K562 (cell line): ENCODE data around the gene MICAL2. TPM values are rescaled to one million over a fixed set of nuclear protein-coding genes. Genes with fewer than 3 reads are reported as not detected.
A peak's percentile ranks its signal among the peaks of the same experiment; 100 is the strongest.

ENCODE experiments used
- ATAC-seq: fragments of 200-7000 bp; cut with Tn5 transposase; 3 replicates; pipeline ENCODE4 v1.9.1; 2020; ENCODE audit warnings: moderate library complexity
- BruUV-seq: library from RNA; stranded (reverse); fragments of 400-500 nt; replicated peaks from 2 replicates; lab custom pipeline; 2021; lab: Mats Ljungman, UMichigan
- CTCF ChIA-PET: fragments of 300-600 bp; formaldehyde crosslinking; extraction: SDS; loops from one replicate; lab custom pipeline; 2021; ENCODE audit warnings: low intra/inter-chr PET ratio; lab: Yijun Ruan, JAX
- POLR2A ChIA-PET: fragments of 300-600, 350-650 bp; sonication (Branson Sonifier 250); formaldehyde crosslinking; extraction: SDS; loops from one replicate; lab custom pipeline; 2021; ENCODE audit warnings: antibody characterized with exemption, inconsistent platforms; lab: Yijun Ruan, JAX
- DNase-seq, 4 experiments: peaks; one replicate each; pipeline versions ENCODE4 v3.0.0 to v3.0.0-alpha.2; 2011 to 2018; ENCODE audit warnings: low spot score in 3 of 4, mixed read lengths in 3 of 4; ENCODE audit errors: extremely low read depth in 1 of 4
- FAIRE-seq: peaks from 2 replicates; lab custom pipeline; 2011; peaks lifted over from hg19 to GRCh38; lab: Jason Lieb, UNC
- H2AFZ ChIP-seq: 2 replicates; pipeline ENCODE4 v1.6.0; 2011; ENCODE audit warnings: low read depth, low read length, control low read depth, inconsistent platforms
- H3K27ac ChIP-seq: fragments of 200-600 bp; 3 replicates; pipeline ENCODE4 v1.8.0; 2011; ENCODE audit warnings: low read depth, mild to moderate bottlenecking, control low read depth, inconsistent platforms, low read length, moderate library complexity, mixed read lengths; ENCODE audit errors: extremely low read depth
- H3K27me3 ChIP-seq, 2 experiments: fragments of 300-600 bp in 1 of 2; 2 replicates in 1 of 2; 3 replicates in 1 of 2; pipeline versions ENCODE4 v1.6.0 to v1.8.0; 2011; ENCODE audit warnings: inconsistent platforms in 2 of 2, low read length in 2 of 2, mild to moderate bottlenecking in 1 of 2, mixed read lengths in 1 of 2, moderate library complexity in 1 of 2; ENCODE audit not compliant: control insufficient read depth in 2 of 2, insufficient read depth in 2 of 2
- H3K36me3 ChIP-seq: fragments of 300-600 bp; 3 replicates; pipeline ENCODE4 v1.8.0; 2011; ENCODE audit warnings: mild to moderate bottlenecking, low read length, inconsistent platforms; ENCODE audit not compliant: control insufficient read depth, insufficient read depth
- H3K4me1 ChIP-seq, 2 experiments: fragments of 200-600 bp in 1 of 2; replicated peaks in 1 of 2; 2 replicates in 1 of 2; 3 replicates in 1 of 2; pipeline versions ENCODE4 v1.5.1 to v1.8.0; 2011; ENCODE audit warnings: inconsistent platforms in 2 of 2, low read length in 2 of 2, mild to moderate bottlenecking in 1 of 2, mixed read lengths in 1 of 2, moderate library complexity in 1 of 2; ENCODE audit not compliant: control insufficient read depth in 2 of 2, insufficient read depth in 2 of 2
- H3K4me2 ChIP-seq: 2 replicates; pipeline ENCODE4 v1.6.1; 2011; ENCODE audit warnings: low read length, control low read depth, inconsistent platforms, mixed read lengths; ENCODE audit not compliant: insufficient read depth
- H3K4me3 ChIP-seq: fragments of 200-600 bp; sonication (generic), shearing (Covaris generic); 2 replicates; pipeline ENCODE4 v1.5.1; 2016; ENCODE audit warnings: control low read depth, inconsistent platforms
- H3K79me2 ChIP-seq: fragments of 200-600 bp; 3 replicates; pipeline ENCODE4 v1.8.0; 2011; ENCODE audit warnings: low read length, inconsistent platforms; ENCODE audit not compliant: control insufficient read depth, insufficient read depth
- H3K9ac ChIP-seq, 2 experiments: 2 replicates each; pipeline versions ENCODE4 v1.6.0 to v1.6.1; 2011; ENCODE audit warnings: low read depth in 2 of 2, low read length in 2 of 2, control low read depth in 1 of 2, inconsistent platforms in 1 of 2, mild to moderate bottlenecking in 1 of 2, mixed read lengths in 1 of 2; ENCODE audit not compliant: insufficient read depth in 1 of 2
- H3K9me1 ChIP-seq: one replicate; pipeline ENCODE4 v1.6.0; 2011; ENCODE audit warnings: inconsistent platforms, mild to moderate bottlenecking, low read length, moderate library complexity; ENCODE audit not compliant: control insufficient read depth, insufficient read depth
- H3K9me3 ChIP-seq: replicated peaks from 2 replicates; pipeline ENCODE4 v1.5.1; 2011; ENCODE audit warnings: low read depth, low read length, inconsistent platforms; ENCODE audit not compliant: control insufficient read depth, insufficient read depth
- H4K20me1 ChIP-seq: replicated peaks from 2 replicates; pipeline ENCODE4 v1.6.1; 2011; ENCODE audit warnings: low read length, inconsistent platforms, mixed read lengths; ENCODE audit not compliant: control insufficient read depth, insufficient read depth
- BHLHE40 ChIP-seq: IDR thresholded peaks from 2 replicates; pipeline ENCODE4 v1.6.1; 2011; ENCODE audit warnings: low read length, improper control_type of control experiment
- CREBBP ChIP-seq: IDR thresholded peaks from one replicate; pipeline ENCODE4 v1.6.1; 2012; ENCODE audit warnings: low read depth, mild to moderate bottlenecking, control low read depth, inconsistent platforms, low read length
- FOXO4 ChIP-seq: fragments of 450-650 bp; formaldehyde crosslinking; IDR thresholded peaks from 2 replicates; pipeline ENCODE4 v1.4.0; 2020; ENCODE audit warnings: mild to moderate bottlenecking, moderate library complexity
- MLLT1 ChIP-seq, 2 experiments: fragments of 450-650 bp; IDR thresholded peaks; 2 replicates each; pipeline ENCODE4 v1.6.1; 2016
- MYNN ChIP-seq, 2 experiments: sonication (generic); formaldehyde crosslinking in 1 of 2; IDR thresholded peaks; 2 replicates each; pipeline versions ENCODE4 v1.5.0 to v1.6.1; 2016 to 2020; ENCODE audit warnings: antibody characterized with exemption in 1 of 2, missing genetic modification reagents in 1 of 2
- NCOA6 ChIP-seq: fragments of 450-650 bp; IDR thresholded peaks from 2 replicates; pipeline ENCODE4 v1.6.1; 2017; ENCODE audit warnings: mild to moderate bottlenecking
- NFATC3 ChIP-seq: fragments of 450-650 bp; IDR thresholded peaks from 2 replicates; pipeline ENCODE4 v1.6.1; 2017; ENCODE audit warnings: mild to moderate bottlenecking
- SMARCA5 ChIP-seq: fragments of 450-650 bp; IDR thresholded peaks from 2 replicates; pipeline ENCODE4 v1.6.1; 2016
- TFE3 ChIP-seq: fragments of 450-650 bp; formaldehyde crosslinking; IDR thresholded peaks from 2 replicates; pipeline ENCODE4 v1.4.0; 2020; ENCODE audit warnings: mild to moderate bottlenecking, mixed read lengths
- THRAP3 ChIP-seq: fragments of 450-650 bp; IDR thresholded peaks from 2 replicates; pipeline ENCODE4 v1.6.1; 2016; ENCODE audit warnings: mild to moderate bottlenecking, inconsistent platforms, borderline replicate concordance
- ZNF121 ChIP-seq: sonication (generic); formaldehyde crosslinking; conservative IDR thresholded peaks from 2 replicates; pipeline ENCODE4 v1.8.0; 2022; ENCODE audit warnings: missing genetic modification reagents
- WGBS: fragments of 100-300 bp; shearing (Covaris generic); methylation state at CpG from one replicate; pipeline ENCODE4 v1.1.6; 2016; ENCODE audit warnings: low coverage, mixed read lengths; ENCODE audit not compliant: insufficient coverage; ENCODE audit errors: missing lambda C conversion rate; 5-methylcytosine and 5-hydroxymethylcytosine counted together
- in situ Hi-C: fragments of 300-500 bp; cut with MboI; formaldehyde crosslinking; loops from 4 replicates; pipeline ENCODE4 v1.15.0; 2018; ENCODE audit warnings: inconsistent platforms, mixed read lengths
- intact Hi-C: fragments of 100-400 bp; cut with micrococcal nuclease; formaldehyde crosslinking; loops from 2 replicates; pipeline ENCODE4 v1.14.2; 2022
- polyA plus RNA-seq, 8 experiments: library from polyadenylated mRNA; depleted of rRNA in 4 of 8; stranded (reverse) in 5 of 8; unstranded in 3 of 8; fragments of >200 nt; fragmentation: Nextera tagmentation in 2 of 8; fragmentation: Illumina TruSeq in 1 of 8; extraction: Ambion mirVana in 2 of 8; extraction: Trizol in 1 of 8; gene quantifications; 2 replicates each; pipeline versions ENCODE4 v1.2.1 to v1.2.3, GENCODE V29; 2011 to 2014; ENCODE audit warnings: inconsistent platforms in 1 of 8, missing spikeins in 1 of 8
- total RNA-seq, 7 experiments: library from RNA; depleted of rRNA in 6 of 7; stranded (reverse); fragments of >200 nt in 6 of 7; fragmentation: Illumina TruSeq in 2 of 7; extraction: Trizol in 2 of 7; gene quantifications; 2 replicates each; pipeline versions ENCODE4 v1.2.1 to v1.2.3, GENCODE V29; 2011 to 2021; ENCODE audit warnings: low replicate concordance in 1 of 7
- TF ChIP-seq, protein P1 (sequence below): fragments of 250-450 bp; sonication (Bioruptor Pico); IDR thresholded peaks from 2 replicates; pipeline ENCODE4 v1.5.0; 2021
- TF ChIP-seq, protein P2 (sequence below): fragments of 200-800 bp; sonication (Bioruptor generic); IDR thresholded peaks from 2 replicates; pipeline ENCODE4 v1.6.1; 2017; ENCODE audit warnings: missing genetic modification characterization, missing compliant biosample characterization

MICAL2 gene
- total and polyA plus RNA-seq, 9 of the 15 experiments (the other 6 are each of a cell fraction or from before 2014, with no cell fraction given), result 4.7 to 64.2 (median 33.6) TPM

- H3K4me3 ChIP-seq, result no peak overlapping the region
Measured at GRCh38 chr11:12182302-12182675, 71.9 kb downstream of the MICAL2 start.

More at GRCh38 chr11:12182302-12182675, 71.9 kb downstream of the MICAL2 start:
- DNase-seq (no peak), FAIRE-seq (no peak), ATAC-seq (no peak)
- Histone ChIP-seq H3K36me3 (no peaks in the 10 kb centered on the region; the same call in 1 of the 3 replicates), H3K79me2 (peaks cover 16% of the 10 kb centered on the region; the same call in 2 of the 3 replicates), H4K20me1 (0 out of 2 replicates have a peak, but pooled peaks cover 4% of the 10 kb centered on the region), H3K9ac (peak overlapping the region; percentile 63 to 86; a peak in 3 of 4 replicates), H3K4me2 (peak overlapping the region; percentile 82), H3K9me1 (no peaks in the 10 kb centered on the region), H3K27ac (peak overlapping the region; percentile 81), H3K9me3 (no peaks in the 10 kb centered on the region), H2AFZ (peak overlapping the region; percentile 86), H3K4me1 (peaks cover 35 to 47% of the 10 kb centered on the region in 2 experiments), H3K27me3 (no peaks in the 10 kb centered on the region)
- BruUV-seq, result no TSS peak
- WGBS, result 31% methylated on average over 8 of the region's 8 CpGs
- CTCF ChIA-PET, result no interaction called here
- in situ Hi-C loops, result no loop called here
- intact Hi-C loops, result loop anchor here (2.0 kb wide), 1 partner anchor 19 kb away; no protein-coding TSS in a partner anchor
- POLR2A ChIA-PET, result interaction anchor here (0.5 to 2.2 kb wide), 8 partner anchors 9 to 82 kb away, joined by 3 to 9 read pairs (median 3); no protein-coding TSS in a partner anchor
- TF ChIP-seq, protein P1, sequence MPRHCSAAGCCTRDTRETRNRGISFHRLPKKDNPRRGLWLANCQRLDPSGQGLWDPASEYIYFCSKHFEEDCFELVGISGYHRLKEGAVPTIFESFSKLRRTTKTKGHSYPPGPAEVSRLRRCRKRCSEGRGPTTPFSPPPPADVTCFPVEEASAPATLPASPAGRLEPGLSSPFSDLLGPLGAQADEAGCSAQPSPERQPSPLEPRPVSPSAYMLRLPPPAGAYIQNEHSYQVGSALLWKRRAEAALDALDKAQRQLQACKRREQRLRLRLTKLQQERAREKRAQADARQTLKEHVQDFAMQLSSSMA (CRISPR knock-in tag), result no peak
- no peak for TF ChIP-seq ZNF121 (CRISPR knock-in tag)
- no peak for TF ChIP-seq NCOA6
- TF ChIP-seq NFATC3, result 0 out of 2 replicates have a peak, but pooled peaks have one; percentile 16
- TF ChIP-seq, protein P2, sequence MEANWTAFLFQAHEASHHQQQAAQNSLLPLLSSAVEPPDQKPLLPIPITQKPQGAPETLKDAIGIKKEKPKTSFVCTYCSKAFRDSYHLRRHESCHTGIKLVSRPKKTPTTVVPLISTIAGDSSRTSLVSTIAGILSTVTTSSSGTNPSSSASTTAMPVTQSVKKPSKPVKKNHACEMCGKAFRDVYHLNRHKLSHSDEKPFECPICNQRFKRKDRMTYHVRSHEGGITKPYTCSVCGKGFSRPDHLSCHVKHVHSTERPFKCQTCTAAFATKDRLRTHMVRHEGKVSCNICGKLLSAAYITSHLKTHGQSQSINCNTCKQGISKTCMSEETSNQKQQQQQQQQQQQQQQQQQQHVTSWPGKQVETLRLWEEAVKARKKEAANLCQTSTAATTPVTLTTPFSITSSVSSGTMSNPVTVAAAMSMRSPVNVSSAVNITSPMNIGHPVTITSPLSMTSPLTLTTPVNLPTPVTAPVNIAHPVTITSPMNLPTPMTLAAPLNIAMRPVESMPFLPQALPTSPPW (CRISPR knock-in tag), result 0 out of 2 replicates have a peak, but pooled peaks have one; percentile 1
- TF ChIP-seq SMARCA5, result peak; percentile 52; the same call in 1 of the 2 replicates
- TF ChIP-seq TFE3 (CRISPR knock-in tag), result no peak
- TF ChIP-seq THRAP3, result peak; percentile 20; the same call in 1 of the 2 replicates
- no peak for TF ChIP-seq FOXO4
- TF ChIP-seq CREBBP, result no peak
- peak in 1 of 2 experiments; percentile 59; a peak in 2 of 4 replicates for TF ChIP-seq MLLT1 (IDR thresholded peaks at IDR 0.05)
- TF ChIP-seq MYNN (IDR thresholded peaks at IDR 0.05), result no peak
- no peak for TF ChIP-seq MYNN (CRISPR knock-in tag; IDR thresholded peaks at IDR 0.05)
- no peak for TF ChIP-seq BHLHE40
